NCI-H2227 treated with DMSO at 0.1 percent for 48 hours (cell line): Measurements from ENCODE around the gene XXYLT1.
"Not testable (repeated sequence)": the region's sequence is repeated elsewhere in the genome, so short reads cannot be mapped to it uniquely, and the experiment has no call there.

Source experiments
- DNase-seq: peaks from one replicate; lab custom pipeline; 2025; lab: John Stamatoyannopoulos, UW

Gene XXYLT1, protein sequence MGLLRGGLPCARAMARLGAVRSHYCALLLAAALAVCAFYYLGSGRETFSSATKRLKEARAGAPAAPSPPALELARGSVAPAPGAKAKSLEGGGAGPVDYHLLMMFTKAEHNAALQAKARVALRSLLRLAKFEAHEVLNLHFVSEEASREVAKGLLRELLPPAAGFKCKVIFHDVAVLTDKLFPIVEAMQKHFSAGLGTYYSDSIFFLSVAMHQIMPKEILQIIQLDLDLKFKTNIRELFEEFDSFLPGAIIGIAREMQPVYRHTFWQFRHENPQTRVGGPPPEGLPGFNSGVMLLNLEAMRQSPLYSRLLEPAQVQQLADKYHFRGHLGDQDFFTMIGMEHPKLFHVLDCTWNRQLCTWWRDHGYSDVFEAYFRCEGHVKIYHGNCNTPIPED

DNA sequence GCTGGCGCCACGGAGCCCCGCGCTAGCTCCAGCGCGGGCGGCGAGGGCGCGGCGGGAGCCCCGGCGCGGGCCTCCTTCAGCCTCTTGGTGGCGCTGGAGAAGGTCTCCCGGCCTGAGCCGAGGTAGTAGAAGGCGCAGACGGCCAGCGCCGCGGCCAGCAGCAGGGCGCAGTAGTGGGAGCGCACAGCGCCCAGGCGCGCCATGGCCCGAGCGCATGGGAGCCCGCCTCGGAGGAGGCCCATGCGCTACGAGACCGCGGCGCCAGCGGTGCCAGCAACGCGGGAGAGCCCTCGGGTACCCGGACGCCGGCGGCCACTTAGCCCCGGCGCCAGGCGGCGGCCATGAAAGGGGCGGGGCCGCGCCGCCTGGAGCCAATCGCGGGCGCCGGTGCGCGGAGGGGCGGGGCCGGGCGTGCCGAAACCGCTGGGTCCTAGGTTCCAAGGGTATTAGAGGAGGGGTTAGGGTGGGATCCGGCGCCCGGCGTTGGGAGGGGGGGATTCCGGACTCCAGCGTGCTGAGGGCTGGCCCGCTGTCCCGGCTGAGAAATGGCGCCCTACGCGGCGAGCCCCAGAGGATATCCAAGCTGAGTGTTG, at the start of gene XXYLT1:
Gene XXYLT1, minus strand, starts transcription at position 343 of the 593 bp plus-strand sequence. Its CDS starts 101 bp downstream, at position 242.
- peak; percentile 98 for DNase-seq

- no peak for DNase-seq
Measured at GRCh38 chr3:195319060-195319459, 48.1 kb upstream of the XXYLT1 start.

- DNase-seq: no peak
Measured at GRCh38 chr3:195312714-195313113, 41.8 kb upstream of the XXYLT1 start.

GRCh38 chr3:195307711-195308110, 36.8 kb upstream of the XXYLT1 start:
- no peak for DNase-seq

GRCh38 chr3:195306369-195306768, 35.4 kb upstream of the XXYLT1 start:
- DNase-seq: no peak

GRCh38 chr3:195302431-195302830, 31.5 kb upstream of the XXYLT1 start:
- DNase-seq: no peak

- no peak for DNase-seq
Measured at GRCh38 chr3:195297446-195297845, 26.5 kb upstream of the XXYLT1 start.

DNA sequence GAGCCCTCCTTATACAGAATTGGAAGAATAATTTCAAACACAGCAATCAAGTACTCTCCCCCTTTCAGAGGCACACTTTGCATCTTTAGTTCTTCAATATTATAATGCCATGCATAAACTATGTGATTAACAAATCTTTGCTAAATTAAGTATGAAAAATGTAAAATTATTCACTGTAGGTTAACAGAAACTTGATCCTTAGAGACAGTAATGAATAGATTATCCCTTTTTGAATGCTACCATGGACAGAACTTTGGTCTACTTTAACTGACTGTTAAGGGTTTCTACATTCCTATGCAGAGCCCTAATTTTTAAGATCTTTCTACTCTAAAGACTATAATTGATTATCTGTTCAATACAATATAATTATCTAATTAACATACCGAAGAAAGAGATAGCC, 25.7 kb upstream of the XXYLT1 start:
- DNase-seq: no peak

DNA sequence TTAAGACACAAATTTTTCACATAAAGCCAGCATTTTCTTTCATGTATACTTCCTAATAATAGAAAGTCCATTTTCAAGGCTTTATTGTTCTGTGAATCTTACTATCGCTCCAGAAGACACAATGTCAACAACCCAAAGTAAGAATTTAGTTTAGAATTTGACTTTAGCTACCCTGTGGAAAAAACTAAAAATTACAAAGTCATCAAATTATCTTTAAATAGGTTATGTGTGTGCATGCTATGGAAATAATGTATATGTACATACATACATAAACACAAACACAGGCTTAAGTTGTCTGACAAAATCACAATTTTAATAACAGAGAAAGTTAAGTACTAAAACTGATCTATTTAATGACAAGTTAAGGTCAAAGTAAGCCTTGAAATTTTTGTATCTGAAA, 20.2 kb upstream of the XXYLT1 start:
- no peak for DNase-seq

DNA sequence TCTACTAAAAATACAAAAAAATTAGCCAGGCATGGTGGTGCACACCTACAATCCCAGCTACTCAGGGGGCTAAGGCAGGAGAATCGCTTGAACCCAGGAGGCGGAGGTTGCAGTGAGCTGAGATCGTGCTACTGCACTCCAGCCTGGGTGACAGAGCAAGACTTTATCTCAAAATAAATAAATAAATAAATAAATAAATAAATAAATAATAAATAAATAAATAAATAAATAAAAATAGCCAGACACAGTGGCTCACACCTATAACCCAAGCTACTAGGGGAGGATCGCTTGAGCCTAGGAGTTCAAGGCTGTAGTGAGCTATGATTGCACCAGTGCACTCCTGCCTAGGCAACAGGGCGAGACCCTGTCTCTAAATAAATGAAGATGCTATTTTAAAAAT, 19.7 kb upstream of the XXYLT1 start:
- not testable (repeated sequence) for DNase-seq

- DNase-seq: no peak
Measured at GRCh38 chr3:195286115-195286872, 15.3 kb upstream of the XXYLT1 start.

GRCh38 chr3:195285372-195285771, 14.4 kb upstream of the XXYLT1 start:
- no peak for DNase-seq

- no peak for DNase-seq
Measured at GRCh38 chr3:195284842-195285241, 13.9 kb upstream of the XXYLT1 start.

DNA sequence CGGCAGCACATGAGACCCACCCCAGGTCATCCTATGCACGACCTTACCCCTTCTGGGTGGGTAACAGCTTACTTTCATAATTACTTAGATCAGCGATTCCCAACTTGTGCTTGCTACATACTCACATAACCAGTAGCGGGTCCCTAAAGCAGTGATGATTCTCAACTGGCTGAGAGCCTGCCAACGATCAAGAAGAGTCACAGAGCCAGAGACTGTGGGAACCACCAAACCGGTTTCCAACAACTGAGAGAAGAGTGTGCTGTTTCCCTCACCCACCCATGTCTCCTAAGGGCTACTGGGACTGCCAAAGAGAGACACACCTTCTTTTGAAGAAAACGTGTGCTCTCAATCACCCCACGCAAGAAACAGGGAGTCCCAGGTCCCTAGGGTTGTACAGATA, 12.0 kb upstream of the XXYLT1 start:
- DNase-seq: no peak

DNA sequence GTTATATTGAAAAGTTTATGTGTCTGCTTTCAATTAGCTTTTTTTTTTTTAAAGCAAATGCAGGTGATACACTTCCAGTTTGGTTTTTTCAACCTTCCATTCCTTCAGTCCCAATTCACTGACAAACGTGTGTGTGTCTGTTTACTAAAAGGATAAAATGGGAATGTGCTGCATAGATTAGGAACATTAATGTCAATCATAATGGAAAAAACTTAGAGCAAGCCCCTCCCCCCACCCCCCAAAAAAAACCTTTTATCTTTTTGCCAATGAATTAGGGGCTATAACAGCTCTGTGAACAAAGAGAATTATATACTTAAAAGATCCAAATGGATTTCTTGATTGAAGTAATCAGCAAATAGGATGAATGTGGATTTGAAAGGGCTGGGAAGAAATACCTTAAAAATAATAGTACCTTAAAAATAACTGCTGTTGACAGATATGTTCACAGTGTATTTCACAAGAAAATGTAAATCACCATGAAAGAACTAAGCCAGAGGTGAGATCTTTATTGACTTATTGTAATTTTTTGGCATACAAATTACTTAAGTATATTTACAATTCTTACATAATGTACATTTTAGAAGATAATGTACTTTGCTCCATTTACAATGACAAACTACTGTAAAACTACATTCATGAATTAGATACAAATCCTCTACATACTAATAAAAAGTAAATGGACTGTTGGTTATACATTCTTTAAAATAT, 3.5 kb upstream of the XXYLT1 start:
- DNase-seq: no peak

GRCh38 chr3:195271410-195272243, 668 bp upstream of the XXYLT1 start:
- peak; percentile 98 for DNase-seq

GRCh38 chr3:195270079-195270816, 711 bp downstream of the XXYLT1 start:
- peak; percentile 56 for DNase-seq

GRCh38 chr3:195269375-195270078, 1.4 kb downstream of the XXYLT1 start:
- DNase-seq: no peak

- no peak for DNase-seq
Measured at GRCh38 chr3:195268576-195269309, 2.2 kb downstream of the XXYLT1 start.
